ENCODE data around the gene LY86.
"Not testable (repeated sequence)": the region's sequence is repeated elsewhere in the genome, so short reads cannot be mapped to it uniquely, and the experiment has no call there.

Gene LY86

DNA sequence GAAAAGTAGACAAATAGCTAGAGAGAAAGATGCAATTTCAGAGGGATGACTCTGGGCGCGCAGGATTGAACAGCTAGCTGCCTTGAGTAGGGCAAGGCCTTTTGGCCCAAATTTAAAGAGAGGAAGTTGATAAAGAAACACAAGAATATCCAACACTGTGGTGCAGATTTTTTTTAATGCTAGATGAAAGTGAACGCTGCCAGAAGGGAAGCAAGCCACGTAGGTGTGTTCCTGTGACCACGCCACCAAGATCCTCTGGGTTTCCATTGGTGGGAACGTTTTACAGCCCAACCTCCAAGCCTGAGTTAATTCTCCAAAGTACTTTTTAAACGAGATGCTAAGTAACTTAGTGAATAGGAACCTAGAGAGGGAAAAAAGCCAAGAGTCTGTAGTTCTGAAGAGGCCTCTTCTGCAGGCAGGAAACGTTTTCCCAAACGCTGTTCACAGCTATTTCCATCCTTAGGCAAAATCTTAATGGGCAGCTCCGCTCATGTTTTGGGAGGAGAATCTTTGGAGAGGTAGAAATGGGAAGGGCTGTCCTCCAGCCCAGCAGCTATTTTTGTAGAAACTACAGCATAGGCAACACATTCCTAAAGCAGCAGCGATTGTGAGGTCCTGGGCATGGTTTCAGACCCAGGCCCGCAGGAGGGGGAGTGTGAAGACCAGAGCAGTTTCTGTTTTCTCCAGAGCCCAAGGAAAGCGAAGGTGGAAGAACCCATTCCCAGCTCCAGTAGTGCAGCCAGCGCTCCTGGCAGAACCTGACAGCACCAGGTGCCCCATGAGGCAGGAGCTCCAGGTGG lies 8.2 kb downstream of the LY86 start:
- no peak for DNase-seq (ENCODE audit: low read depth)

DNA sequence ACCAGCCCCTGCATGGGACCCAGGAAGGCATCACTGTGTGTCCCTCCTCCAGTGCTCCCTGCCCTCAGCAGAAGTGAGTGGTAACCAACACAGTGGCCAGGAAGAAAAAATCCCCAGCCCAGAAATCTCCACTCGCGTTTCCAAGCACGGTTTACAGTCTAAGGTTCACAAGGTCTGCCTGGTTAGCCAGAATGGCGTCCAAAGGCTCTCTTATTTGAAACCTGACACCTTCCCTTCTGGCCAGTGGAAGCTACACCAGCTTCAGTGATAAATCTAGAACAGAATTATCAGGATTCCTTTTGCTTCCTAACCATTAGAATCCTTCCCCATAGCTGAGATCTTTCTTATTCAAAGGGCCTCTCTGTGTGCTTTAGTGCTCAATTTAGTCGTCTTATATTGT lies 9.2 kb downstream of the LY86 start:
- no peak for DNase-seq (ENCODE audit: low read depth)

DNA sequence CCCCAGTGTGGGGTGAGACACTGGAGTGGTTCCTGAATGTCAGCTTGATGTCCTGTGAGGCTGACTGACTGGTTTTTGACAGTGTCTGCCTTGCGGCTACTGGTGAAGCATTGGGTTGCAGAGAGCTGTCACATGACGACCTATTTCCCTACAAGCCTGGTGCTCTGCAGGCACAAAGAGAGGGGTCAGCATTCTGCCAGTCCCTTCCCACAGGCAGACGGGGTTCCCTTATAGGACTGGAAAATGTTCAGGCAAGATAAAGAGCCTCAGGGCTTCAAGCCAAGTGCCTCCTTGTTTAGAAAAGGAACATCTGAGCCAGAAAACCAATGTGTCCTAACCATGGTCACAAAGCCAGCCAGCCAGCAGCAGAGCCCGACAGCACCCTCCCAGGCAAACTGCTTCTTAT lies 11.0 kb downstream of the LY86 start:
- DNase-seq (ENCODE audit: low read depth), result no peak

DNA sequence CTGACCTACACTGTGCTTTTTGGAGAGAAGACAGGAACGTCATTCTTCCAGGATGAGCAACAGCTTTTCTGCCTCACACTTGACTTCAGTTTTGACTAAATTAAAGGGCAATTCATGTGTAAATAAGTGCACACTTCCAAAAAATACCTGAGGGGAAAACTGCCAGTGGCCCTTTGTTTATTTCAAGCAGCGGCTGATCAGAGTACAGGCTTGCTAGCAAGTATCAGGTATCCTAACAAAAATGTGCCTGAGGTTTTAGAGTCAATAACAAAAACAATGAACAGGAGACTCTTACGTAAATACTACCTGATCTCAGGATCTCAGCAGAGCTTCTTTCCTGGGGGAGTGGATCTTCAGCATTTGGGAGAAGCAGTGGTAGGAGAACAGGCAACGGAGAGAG lies 12.4 kb downstream of the LY86 start:
- DNase-seq (ENCODE audit: low read depth), result no peak

DNA sequence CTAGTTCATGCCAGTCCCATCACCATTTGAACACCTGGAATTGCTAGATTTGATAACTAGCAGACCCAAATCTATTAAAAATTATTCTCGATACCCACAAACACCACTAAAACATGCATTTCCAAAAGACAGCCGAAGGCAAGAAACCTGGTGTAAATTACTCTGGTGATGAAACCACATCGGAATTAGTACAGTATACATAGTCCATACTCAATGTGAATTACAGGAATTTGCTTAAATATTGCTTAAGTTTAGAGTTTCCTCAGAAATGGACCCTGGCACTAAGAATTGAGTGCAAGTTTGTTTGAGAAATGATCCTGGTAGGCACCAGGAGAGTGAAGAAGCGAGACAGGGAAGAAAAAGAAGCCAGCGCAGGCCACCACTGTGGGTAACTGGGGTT lies 13.7 kb downstream of the LY86 start:
- DNase-seq (ENCODE audit: low read depth), result no peak

DNA sequence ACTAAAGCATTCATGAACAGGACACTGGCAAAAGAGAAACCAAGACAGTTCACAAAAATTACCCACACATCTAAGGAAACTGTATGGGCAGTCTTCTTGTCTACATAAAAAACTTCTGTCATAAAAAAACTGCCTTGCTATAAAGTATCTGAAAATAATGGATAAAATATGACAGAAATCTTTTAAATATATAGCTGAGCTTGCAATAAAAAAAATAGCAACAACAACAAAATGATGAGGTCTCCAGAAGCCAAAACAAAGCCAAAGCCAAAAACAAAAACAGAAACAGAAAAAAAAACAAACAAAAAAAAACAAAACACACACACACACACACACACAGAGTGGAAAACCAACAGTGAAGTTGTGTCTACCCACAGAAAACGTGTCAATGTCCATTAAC lies 14.8 kb downstream of the LY86 start:
- no peak for DNase-seq (ENCODE audit: low read depth)

DNA sequence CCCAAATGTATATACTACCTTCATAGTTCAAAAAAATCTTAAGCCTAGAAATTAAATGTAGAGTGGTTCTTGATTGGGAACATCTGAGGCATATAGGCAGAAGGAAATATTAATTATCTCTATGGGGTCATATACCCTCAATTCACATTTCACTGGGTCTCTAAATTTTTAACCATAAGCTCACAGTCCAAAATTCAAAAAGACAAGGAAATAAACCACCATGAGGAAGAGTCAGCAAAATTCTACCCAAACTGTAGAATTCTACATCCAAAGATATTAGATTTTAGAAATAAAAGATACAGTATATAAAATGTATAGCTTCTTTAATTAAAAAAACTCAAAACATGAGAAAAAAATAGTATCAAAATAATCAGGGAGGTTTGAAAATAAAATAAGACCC lies 15.5 kb downstream of the LY86 start:
- no peak for DNase-seq (ENCODE audit: low read depth)

DNA sequence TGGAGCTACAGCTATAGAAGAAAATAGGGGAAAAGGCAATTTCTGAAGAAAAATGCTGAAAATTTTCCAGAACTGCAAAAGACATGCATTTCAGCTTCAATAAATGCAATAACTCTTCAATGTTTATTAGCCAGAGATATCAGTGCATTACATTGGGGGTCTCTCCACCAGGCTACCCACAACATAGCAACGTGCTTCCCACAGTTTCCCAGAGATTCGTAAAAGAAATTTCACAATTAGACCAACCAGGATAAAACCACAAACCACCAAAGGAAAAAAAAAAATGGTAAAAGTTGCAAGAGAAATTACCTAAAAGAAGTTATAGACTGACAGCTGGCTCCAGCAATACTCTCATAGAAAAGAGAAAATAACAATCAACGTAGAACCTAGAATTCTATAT lies 16.0 kb downstream of the LY86 start:
- DNase-seq (ENCODE audit: low read depth), result no peak

DNA sequence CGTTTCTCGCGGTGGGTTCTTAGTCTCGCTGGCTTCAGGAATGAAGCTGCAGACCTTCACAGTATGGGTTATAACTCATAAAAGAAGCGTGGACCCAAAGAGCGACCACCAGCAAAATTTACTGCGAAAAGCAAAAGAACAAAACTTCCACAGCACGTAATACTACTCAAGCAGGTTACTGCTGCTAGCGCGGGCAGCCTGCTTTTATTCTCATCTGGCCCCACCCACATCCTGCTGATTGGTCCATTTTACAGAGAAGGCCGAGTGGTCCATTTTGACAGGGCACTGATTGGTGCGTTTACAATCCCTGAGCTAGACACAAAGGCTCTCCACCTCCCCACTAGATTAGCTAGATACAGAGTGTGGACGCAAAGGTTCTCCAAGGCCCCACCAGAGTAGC lies 17.4 kb downstream of the LY86 start:
- no peak for DNase-seq (ENCODE audit: low read depth)

DNA sequence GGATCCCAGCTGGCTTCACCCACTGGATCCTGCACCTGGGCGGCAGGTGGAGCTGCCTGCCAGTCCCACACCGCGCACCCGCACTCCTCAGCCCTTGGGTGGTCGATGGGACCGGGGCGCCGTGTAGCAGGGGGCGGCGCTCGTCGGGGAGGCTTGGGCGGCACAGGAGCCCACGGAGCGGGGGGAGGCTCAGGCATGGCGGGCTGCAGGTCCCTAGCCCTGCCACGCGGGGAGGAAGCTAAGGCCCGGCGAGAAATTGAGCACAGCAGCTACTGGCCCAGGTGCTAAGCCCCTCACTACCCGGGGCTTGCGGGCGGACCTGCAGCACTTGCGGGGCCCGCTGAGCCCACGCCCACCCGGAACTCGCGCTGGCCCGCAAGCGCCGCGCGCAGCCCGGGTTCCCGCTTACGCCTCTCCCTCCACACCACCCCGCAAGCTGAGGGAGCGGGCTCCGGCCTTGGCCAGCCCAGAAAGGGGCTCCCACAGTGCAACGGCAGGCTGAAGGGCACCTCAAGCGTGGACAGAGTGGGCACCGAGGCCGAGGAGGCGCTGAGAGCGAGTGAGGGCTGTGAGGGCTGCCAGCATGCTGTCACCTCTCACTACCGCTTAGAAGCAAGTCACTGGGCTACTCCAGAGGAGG lies 18.0 kb downstream of the LY86 start:
- not testable (repeated sequence) for DNase-seq (ENCODE audit: low read depth)

DNA sequence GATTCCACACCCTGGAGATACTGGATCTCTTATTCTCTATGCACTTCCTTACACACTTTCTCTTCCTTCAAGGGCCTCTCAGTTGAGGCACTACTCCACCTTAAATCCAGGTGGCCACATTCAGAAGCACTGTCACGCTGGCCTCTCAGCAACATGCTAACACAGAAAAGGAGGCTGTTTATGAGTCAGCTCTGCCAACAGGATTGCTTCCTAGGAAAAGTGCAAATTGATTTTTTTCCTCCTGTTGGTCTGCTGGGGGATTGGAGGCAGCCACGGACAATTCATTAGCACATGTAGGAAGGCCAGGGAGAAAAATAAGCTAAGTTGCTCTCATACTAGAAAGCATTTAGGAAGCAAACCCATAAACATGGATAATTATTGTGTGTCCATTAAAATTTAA lies 20.9 kb downstream of the LY86 start:
- no peak for DNase-seq (ENCODE audit: low read depth)

DNA sequence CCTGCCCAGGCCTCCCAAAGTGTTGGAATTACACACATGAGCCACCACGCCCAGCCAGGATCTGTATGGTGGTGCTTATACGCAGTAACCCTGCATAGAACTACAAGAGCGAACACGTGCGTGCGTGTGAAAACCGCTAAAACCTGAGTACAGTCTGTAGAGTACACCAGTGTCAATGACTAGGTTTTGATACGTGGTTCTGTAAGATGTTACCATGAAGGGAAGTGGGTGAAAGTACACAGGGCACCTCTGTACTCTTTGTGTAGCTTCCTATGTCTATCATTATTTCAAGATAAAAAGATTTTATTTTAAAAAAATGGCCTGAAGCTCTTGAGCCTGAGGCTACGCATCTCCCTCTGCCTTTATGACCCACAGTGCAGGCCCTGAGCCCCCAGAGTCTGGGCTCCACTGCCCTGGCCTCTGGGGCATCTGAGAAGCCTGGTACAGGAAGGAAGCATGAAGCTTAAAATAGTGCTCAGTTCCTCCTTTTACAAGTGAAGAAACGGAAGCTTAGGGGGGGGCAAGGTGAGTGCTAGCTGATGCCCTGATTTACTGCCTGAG lies 21.6 kb downstream of the LY86 start:
- DNase-seq (ENCODE audit: low read depth), result no peak

DNA sequence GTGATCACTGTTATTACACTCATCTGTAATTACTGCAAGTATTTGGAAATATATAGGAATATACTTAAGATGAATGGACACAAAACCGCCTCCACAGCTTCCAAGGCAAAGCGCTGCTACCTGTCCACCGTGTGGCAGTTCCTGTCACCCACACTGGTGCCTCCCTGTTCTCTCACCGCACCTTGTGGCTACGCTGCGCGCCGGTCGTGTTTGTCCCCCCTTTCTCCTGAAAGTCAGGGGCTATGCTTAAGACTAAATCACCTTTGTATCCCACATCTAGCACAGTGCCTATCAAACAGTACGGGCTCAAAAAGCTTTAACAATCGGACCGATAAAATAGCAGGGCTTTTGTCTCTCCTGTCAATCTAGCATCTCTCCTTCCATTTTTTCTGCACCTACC lies 23.0 kb downstream of the LY86 start:
- no peak for DNase-seq (ENCODE audit: low read depth)

DNA sequence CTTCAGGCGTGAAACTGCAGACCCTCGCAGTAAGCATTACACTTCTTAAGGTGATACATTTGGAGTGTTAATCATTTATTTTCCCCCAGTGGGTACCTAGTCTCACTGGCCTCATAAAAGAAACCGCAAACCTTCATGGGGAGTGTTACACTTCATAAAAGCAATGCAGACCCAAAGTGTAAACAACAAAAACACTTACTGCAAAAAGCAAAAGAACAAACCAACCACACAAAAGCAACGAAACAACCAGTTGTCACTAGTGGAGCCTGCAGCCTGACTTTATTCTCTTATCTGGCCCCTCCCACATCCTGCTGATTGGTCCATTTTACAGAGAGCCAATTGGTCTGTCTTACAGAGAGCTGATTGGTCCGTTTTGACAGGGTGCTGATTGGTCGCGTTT lies 23.8 kb downstream of the LY86 start:
- no peak for DNase-seq (ENCODE audit: low read depth)

DNA sequence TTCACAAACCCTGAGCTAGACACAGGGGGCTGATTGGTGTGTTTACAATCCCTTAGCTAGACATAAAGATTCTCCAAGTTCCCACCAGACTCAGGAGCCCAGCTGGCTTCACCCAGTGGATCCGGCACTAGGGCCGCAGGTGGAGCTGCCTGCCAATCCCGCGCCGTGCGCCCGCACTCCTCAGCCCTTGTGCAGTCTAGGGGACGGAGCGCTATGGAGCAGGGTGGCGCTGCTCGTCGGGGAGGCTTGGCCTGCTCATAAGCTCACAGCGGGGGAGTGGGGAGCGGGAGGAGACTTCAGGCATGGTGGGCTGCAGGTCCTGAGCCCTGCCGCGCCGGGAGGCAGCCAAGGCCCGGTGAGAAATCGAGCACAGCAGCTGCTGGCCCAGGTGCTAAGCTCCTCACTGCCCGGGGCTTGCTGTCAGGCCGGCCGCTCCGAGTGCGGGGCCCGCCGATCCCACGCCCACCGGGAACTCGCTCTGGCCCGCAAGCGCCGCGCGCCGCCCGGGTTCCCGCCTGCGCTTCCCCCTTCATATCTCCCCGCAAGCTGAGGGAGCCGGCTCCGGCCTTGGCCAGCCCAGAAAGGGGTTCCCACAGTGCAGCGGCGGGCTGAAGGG lies 24.7 kb downstream of the LY86 start:
- DNase-seq (ENCODE audit: low read depth), result not testable (repeated sequence)

DNA sequence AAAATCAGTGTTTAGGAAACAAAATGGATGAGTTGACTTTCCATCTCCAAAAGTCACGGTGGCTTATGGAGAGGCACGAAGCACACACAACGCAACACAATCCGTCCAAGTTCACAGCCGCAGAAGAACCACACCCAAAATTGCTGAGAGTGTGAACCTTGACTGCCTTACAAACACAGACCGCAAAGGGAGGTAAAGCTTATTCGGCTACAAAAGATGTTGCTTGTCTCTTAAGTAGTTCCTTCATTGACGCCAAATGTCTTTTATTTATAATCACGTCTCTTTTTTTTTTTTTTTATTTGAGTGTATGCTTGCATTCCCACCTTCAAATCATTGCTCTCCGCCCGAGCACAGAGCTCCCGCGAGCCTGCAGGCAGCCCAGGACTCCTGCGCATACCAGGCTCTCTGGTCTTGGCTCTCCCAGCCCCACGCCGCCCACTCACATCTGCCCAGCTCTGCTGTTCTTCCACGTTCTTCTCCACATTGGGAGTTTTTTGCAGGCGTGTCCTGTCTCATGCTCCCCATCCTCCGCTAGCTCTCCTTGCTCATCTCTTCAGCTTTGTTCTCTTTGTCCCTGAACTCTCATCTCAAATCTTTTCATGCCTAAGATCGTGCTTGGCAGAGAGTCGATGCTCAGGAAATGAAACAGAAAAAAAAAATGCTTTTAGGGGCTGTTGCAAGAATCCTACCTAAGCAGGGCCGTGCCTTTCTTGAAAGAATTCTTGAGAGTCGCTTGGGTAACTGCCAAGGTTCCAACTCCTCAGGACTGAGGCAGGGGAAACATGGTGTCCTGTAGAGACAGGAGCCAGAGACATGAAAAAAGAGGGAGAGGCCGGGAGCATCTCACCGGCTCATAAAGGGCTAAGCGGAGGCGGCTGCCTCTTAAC lies 25.8 kb downstream of the LY86 start:
- no peak for DNase-seq (ENCODE audit: low read depth)

DNA sequence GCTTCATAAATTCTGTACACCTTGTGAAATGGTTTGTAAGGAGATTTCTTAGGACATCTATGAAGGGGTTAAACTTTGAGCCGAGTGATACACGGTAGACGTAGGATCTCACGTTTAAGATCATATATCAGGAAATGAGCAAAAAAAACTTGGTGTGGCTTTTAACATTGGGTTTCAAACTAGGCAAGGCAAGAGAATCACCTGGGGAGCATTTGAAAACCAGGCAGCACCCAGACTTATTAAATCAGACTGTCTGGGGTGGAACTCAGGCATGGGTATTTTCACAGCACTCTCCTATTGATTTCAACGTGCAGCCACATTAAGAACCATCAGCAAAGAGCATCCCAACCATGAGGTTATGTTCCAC lies 26.4 kb downstream of the LY86 start:
- no peak for DNase-seq (ENCODE audit: low read depth)

DNA sequence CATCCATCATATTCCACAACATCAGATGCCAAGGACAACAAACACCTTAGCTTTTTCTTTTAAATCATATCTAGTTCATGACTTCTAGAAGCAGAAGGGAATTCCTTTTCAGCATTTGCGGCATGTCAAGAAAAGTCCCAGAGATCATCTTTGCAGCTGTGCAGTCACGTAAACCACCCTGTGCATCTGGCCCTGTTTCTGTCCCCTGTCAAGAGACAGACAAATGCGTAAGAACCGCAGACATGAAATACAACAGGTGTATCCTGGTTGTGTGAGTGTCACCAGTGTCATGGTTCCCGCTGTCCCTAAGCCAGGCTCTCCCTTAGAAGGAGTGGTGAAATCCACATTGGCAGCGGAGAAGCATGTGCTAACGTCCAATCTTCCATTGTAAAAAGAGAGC lies 28.1 kb downstream of the LY86 start:
- no peak for DNase-seq (ENCODE audit: low read depth)

DNA sequence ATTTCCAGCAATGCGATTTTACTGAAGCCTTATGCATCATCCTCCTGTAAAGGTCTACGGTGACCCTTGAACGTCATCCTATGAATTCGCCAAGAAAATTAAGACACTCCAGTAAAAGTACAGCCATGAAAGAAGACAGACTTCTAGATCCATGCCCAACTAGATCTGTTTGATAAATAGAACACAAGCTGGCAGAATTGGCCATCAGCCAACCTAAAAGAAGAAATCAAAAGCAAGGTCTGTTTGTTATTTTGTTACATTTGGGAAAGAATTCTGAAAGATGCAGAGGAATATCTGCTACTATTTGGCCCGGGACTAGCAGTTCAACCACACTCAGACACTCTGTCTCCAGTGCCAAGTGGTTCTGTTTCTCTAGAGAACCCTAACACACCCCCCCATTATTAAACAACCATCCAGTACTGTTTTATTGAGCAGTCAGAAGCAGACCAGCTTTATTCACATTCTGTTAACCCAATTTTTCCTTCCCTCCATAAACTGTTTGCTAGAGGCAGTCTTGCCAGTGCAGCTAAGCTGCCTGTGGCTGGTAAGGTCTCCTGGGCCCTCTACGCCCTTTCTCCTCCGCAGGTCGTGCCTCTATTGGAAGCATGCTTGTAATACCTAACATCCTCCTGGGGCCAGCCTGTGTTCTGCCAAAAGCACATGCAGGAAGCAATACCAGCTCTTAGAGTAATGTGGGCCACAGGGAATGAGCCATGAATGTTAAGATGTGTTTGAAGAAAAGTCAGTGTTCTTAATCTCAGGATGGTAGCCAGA lies 30.7 kb downstream of the LY86 start:
- no peak for DNase-seq (ENCODE audit: low read depth)

DNA sequence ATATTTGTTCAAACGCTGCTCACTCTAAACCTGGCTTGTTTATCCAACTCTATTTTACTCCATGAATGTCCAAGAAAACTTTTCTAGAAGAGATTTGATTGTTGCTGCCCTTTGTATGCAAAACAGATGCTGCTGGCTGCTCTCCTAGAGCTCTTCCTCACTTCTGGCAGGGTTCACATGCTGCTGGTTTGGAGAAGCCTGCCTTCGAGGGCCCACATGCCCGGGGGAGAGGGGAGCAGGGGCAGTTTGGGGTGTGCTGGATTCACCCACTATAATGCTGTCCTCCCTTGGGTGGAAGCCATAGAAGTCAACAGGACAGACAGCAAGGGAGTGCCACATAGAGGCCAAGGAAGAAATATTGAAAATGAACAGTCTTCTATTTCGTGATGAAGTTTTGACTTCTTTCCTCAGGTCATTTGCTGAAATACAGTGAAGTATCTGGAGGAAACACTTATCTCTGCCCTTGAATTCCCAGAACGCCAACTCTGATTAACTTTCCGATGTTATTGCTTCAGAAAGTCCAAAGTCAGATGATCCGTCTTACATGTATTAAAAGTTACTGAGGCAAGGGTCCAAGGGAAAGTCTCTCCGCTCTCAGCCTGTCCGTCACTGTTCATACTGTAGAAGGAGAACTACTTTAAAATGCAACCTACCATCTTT lies 32.4 kb downstream of the LY86 start:
- DNase-seq (ENCODE audit: low read depth), result no peak

DNA sequence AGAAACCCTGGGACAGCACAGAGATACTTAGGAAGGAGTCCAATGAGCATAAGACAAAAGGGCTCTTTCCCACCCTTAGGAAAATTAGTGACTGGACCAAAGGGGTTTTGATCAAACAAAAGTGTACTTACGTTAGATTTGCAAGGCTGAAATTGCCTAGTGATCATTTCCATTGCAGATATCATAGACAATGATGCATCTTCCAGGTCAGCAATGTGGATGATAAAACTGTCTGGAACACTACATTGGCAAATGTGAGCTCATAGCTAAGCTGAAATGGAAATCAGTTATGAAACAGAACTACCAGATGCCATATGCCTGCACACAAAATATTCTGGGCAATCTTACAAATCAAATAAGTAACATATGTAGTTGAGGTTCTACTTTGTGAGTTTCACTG lies 34.0 kb downstream of the LY86 start:
- DNase-seq (ENCODE audit: low read depth), result no peak

Measured in HS-27A (cell line).